Left colon (tissue), 2 donors: ENCODE results near the gene SYT6. TPM values are rescaled to one million over a fixed set of nuclear protein-coding genes. Genes with fewer than 3 reads are reported as not detected.
A peak's percentile ranks its signal among the peaks of the same experiment; 100 is the strongest.
"Not testable (repeated sequence)": the region's sequence is repeated elsewhere in the genome, so short reads cannot be mapped to it uniquely, and the experiment has no call there.

Source experiments
- ATAC-seq: fragments of 200-7000 bp; cut with Tn5 transposase; one replicate; pipeline ENCODE4 v1.9.1; 2020; ENCODE audit warnings: mild to moderate bottlenecking, moderate library complexity
- DNase-seq, 2 donors: peaks; one replicate each; pipeline ENCODE4 v3.0.0-alpha.2; 2020
- intact Hi-C, 2 donors: fragments of 100-400 bp; cut with DNase I in 1 of 2; cut with micrococcal nuclease in 1 of 2; formaldehyde crosslinking; loops; one replicate each; pipeline versions ENCODE4 v1.11.2 to v1.14.0; 2022; cut with DNase I, micrococcal nuclease
- total RNA-seq, 2 donors: library from RNA; stranded (reverse); fragmentation: NEBNext Ultra II Directional; extraction: Animal tissue kit (Norgen Biotek cat#: 25700); gene quantifications; one replicate each; pipeline ENCODE4 v1.2.1, GENCODE V29; 2021
- donor health status: DM: no; HTN: no; CAD: no.
- donor health status: DM: yes; HTN: yes; CAD: no.

The SYT6 gene
- total RNA-seq, 2 donors from 2014 or later, result 0.14 TPM; not detected in 1

DNA sequence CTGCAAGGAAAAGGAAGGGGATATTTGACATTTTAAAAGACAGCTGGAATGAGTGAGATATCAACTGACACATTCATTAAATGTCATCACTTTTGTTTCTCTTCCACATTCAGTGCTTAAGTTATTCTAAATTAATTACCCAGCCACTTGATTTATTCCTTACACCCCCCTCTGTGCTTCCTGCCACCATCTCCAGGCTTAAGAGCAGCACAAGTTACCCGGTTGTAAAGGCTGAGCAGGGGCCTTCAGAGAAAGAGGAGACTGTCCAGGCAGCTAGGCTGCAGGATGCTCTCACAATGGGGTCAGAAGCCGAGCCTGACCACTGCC, 71.4 kb downstream of the SYT6 start:
- DNase-seq (no peak), ATAC-seq (no peak)
- intact Hi-C loops, result no loop called here

DNA sequence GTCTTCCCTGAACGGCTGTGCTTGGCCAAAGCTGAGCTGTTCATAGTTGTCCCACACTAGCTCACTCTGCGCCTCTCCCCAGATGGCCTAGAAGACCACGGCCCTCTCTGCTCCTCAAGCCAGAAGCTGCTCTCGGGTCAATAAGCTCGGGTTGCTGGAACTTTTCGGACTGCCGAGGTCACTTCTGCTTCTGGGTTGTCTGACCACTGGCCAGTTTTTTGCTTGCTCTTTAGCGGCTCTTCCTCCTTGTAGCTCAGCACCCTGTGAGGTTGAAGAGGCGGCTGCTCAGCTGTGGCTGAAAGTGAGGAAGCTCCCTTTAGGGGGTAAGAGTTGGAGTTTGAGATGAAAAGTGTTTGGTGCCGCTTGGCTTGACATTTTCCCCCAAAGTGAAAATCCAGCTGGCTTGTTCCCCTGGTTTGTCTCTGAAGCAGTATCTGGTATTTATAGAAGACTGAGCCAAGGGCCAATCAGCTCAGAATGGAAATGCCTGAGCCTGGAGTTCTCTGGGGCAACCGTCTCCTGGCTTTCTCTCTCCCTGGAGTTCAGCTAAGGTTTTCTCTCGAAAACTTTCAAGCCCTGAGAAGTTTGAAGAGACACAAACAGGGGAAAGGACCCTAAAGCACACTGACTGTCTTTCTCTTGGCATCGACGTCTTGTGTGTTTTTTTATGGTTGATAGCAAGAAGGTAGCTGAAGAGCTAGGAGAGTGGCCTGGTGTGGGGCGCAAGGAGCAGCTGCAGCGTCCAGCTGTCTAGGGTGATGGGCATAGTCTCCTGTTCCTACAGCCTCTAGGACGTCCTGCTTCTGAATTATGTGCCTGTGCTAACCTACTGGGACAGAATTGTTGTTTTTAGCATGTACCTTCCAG, 72.0 kb downstream of the SYT6 start:
- DNase-seq, result peak in 1 of 2 donors; percentile 11
- ATAC-seq, result no peak
- intact Hi-C loops, result no loop called here

DNA sequence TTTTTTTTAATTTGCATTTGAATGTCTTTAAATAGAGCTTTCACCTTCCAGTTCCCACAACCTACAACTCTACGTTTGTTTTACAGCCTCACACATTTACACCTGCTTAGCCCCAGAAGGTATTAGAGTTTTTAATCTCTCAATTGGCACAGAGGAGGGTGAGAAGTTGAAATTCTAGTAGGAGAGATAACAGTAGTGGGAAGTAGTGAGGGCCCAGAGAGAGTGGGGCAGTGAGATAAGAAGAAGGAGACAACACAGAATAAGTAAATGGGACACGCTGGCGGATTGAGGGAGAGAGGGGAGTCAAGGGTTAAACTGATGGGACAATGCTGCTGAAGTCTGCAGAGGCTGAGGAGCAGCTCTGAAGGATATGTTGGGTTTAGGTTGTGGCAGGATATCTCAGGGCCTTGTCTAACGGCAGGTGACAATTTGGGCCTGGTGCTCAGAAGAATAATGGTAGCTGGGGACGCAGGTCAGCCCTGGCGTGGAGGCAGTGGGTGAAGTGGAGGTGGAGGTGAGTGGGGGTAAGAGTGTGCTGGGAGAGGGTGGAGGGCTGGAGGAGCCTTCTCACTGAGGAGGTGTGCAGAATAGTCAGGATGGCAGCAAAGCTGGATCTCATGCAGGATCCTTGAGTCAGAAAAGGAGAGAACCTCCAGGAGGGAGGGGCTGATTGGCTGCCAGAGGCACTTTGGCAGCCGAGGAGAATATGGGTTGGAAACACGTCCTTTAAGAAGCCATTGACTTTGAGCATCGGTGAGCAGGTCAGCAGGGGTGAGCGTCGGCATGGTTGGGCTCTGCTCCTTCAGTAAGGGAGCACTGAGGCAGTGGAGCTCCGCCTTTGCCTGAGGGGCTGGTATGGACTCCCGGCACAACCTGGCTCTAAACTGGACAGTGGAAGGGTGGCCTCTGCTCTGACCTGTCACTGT, 72.9 kb downstream of the SYT6 start:
- intact Hi-C loops, result no loop called here
- ATAC-seq (no peak), DNase-seq (no peak)

DNA sequence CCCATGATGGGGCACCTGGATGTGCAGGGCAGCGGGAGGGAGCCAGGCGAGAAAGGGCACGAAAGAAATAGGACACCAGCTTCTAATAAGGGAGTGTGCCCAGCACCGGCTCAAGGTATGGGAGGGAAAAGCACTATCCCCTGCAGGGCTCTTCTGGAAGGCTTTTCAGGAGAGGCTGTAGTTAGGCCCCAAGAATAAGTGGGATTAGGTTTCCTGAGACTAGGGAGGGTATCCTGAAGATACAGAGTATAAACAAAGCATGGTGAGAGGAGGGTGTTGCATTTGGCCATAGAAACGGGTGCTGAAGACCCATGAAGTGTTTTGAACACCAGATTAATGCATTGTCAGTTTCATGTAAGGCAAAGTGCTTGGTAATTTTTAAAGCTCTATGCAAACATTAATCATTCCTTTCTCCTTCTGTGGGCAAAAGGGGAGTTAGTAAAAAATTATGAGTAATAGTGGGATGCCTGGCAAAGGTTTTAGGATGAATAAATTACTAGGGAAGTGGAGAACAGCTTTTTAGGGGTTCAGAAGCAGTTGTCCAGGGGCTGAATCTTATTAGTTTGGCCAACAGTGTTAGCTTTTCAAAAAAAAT, 74.0 kb downstream of the SYT6 start:
- intact Hi-C loops, result no loop called here
- no peak for ATAC-seq
- DNase-seq, result no peak

DNA sequence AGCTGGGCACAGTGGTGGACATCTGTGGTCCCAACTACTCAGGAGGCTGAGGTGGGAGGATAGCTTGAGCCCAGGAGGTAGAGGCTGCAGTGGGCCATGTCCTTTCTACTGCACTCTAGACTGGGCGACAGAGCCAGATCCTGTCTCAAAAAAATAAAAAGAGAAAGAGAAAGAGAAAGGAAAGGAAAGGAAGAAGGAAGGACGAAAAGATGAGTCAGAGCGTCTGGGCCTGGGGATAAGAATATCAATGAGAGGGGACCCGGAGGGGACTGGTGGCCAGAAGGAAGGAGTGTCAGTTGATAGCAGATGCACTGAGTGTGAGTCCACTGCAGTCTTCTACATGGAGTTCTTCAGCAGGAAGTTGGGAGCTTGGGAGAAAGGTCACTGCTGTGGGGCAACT, 75.6 kb downstream of the SYT6 start:
- intact Hi-C loops, result no loop called here
- DNase-seq (no peak), ATAC-seq (no peak)

DNA sequence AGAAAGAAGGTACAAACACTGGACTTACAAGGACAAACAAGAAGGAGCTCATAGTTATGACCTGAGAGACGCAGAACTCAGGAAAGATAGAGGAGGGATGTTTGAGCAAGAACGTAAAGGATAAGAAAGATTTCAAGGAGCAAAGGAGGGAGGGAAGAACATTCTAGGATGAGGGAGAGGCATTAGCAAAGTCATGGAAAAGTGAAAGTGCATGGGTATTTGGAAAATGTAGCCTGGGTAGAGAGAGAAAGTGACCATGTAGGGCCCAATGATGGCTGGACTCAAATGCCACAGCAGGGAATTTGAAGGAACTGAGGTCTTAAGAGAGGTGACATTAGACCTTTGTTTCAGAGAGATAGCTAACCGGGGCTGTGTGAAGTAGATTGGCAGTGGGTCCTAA, 76.5 kb downstream of the SYT6 start:
- ATAC-seq (no peak), DNase-seq (no peak)

DNA sequence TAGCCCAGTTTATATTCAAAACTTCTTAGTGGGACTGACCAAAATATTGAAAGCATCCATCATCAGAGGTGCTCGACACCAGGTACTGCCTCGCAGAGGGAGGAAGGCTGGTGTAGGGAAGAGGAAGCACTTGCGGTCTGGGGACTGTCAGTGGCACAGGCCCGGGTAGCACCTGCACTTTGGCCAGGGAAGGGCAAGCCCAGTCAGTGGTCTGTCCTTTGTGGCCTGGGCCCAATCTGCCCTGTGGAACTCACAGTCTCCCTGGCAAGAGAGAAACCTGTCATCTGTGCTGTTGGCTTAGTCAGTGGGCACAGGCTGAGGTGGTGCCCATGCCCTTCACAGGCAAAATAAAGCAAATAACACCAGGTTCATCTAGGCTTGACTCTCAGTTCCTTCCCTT, 77.4 kb downstream of the SYT6 start:
- DNase-seq (no peak), ATAC-seq (no peak)
- intact Hi-C loops, result no loop called here

More for the DNA sequence above, 76.5 kb downstream of the SYT6 start:
- intact Hi-C loops, result no loop called here

DNA sequence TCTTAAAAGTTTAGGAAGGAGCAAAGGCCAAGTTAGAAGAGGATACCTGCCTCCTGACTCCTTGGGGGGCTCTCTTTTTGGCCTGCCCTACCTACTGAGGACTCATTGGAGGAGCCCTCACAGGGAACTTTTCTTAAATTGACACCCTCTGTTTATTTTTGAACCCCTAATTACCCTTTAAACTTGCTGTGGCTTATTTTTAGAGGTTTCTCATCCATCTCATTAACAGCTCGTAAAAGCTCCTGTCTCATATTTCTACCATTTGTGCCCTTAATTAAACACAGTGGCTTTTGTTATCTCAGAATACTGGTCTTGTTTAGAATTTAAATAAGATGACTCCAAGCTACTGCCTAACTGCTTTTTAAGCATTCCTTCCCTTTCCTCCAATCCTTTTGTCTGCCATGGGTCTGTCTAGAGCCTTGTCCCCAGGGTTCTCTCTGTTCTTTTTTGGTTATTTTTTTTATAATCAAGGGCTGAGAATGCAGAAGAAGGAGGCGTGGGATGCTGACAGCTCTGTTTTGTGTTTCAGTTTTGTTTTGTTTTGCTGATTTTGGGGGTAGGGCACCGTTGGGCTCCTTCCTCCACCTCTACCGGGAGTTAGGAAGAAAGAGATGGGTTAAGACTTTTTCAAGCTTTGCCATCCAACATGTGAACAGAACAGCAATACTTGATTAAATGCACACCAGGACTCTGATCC, 78.0 kb downstream of the SYT6 start:
- ATAC-seq (no peak), DNase-seq (no peak)
- intact Hi-C loops, result no loop called here

DNA sequence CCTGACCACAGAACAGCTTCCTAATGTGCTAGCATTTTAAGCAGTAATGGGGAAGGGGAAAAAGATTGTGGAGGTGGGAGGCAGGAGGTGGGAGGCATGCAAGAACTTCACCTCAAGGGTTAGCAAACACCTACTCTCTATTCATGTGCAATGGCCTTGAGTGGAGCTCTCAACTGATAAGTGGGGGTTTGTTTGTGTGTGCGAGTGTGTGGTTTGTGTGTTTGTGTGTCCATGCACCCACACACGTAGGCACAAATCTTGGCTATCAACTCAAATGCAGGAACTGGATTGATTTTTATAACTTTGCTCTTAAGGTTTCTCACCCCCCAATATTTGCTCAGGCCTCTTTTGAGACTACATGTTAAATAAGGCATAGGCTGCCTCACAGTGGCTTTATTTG, 78.6 kb downstream of the SYT6 start:
- DNase-seq (no peak), ATAC-seq (no peak)
- intact Hi-C loops, result no loop called here

DNA sequence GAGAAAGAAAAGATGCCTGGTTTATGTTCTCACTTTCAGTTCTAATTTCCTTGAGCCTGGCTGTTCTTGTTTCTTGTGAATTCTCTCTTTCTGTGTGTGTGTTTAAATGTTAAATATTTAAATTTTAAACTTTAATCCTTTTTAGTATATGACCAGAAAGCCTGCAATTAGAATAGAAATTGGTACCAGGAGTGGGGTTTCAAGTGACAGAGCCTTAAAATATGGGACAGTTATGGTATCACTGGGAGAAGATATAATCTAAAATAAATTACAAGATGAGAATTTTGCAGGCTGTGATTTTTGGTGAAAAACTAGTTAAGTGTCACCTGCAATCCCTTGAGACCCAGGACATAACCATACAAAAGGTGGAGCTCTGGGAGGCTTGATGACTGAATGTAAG, 81.4 kb downstream of the SYT6 start:
- intact Hi-C loops, result no loop called here
- no peak for ATAC-seq
- DNase-seq, result no peak

DNA sequence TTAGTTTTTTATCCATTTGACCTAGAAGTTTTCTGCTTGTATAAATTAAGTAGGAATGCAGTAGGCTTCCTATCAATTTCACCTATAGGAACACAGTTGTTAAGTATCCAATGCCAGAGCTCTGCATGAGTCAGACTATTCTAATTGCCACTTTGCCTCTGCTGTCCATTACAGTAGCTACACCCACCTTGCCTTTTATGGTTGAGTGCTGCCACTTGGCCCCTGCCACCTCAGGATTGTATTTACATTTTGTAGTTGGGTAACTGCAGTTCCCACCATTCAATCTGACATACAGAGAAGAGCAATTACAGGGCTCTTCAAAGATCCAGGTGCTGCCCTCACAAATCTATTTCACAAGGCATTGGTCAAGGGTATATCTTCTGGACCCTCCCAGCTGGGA, 83.9 kb downstream of the SYT6 start:
- ATAC-seq, intact Hi-C loops, DNase-seq: not testable (repeated sequence)

DNA sequence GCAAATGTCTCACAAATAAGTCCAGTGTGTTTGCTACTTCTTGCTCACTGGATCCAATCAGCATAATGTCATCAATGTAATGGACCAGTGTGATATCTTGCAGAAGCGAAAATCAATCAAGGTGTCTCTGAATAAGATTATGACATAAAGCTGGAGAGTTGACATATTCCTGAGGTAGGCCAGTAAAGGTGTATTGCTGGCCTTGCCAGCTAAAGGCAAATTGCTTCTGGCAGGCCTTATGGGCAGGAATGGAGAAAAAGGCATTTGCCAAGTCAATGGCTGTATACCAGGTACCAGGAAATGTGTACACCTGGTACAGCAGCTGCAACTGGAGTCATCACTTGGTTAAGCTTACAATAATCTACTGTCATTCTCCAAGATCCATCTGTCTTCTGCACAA, 85.0 kb downstream of the SYT6 start:
- ATAC-seq, intact Hi-C loops, DNase-seq: not testable (repeated sequence)

DNA sequence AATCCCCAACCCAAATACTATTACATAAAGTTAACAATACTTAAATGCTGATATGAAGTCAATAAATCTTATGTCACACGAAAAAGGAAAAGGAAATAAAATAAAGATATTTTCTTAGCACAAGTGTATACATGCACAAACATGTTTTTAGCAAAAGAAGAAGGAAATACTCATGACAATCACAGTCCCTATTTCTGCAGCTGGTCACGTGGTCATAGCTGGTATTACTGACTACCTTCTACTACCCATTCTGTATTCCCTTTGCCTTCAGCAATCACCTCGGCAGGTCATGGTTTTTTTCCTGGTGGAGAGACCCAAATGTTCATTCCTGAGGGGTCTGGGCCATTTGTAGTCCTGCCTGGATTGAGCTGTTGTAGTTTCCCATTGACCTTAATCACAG, 88.0 kb downstream of the SYT6 start:
- ATAC-seq, intact Hi-C loops, DNase-seq: not testable (repeated sequence)

DNA sequence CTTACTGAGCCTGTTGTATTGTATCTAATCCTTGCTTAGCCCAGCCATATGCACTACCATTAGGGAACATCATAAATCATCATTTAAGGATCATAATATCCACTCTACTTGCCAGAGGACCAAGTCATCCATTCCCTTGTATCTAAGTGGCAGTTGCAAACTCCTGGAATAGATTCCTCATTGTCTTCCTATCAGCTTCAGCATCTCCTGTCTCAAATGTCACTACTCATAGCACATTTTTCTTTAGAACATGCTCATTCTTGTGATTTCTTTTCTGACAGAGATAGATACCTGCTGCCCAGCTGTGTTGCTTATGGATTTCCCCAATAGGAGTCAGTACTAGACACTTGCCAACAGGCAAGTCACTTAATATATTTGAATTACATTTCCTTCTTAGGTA, 90.1 kb downstream of the SYT6 start:
- no peak for ATAC-seq
- intact Hi-C loops, result no loop called here

DNA sequence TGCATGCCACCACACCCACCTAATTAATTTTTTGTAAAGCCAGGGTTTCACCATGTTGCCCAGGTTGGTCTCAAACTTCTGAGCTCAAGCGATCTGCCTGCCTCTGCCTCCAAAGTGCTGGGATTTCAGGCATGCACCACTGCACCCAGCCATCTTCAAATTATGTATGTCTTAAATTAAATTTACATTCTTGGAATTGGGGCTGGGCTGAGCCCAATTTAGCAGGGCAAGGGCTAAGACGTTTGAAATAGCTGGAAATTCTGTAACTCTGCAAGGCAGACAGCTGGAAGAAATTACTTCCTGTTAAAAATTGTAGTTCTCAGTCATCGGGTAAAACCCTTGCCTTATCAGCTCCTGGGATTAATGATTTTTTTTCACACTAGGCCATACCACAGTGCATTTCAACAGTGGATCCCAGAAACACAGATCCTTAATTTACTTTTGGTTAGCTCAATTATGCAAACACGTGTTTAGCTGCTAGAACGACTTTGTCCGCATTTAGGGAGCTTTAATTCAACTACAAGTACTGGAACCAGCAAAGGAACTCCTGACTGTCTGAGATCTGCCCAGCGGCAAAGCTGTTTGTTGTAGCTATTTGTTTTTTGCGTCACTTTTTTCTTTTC, 91.1 kb downstream of the SYT6 start:
- no peak for ATAC-seq
- no peak for DNase-seq
- intact Hi-C loops, result no loop called here

More for the DNA sequence above, 90.1 kb downstream of the SYT6 start:
- no peak for DNase-seq

DNA sequence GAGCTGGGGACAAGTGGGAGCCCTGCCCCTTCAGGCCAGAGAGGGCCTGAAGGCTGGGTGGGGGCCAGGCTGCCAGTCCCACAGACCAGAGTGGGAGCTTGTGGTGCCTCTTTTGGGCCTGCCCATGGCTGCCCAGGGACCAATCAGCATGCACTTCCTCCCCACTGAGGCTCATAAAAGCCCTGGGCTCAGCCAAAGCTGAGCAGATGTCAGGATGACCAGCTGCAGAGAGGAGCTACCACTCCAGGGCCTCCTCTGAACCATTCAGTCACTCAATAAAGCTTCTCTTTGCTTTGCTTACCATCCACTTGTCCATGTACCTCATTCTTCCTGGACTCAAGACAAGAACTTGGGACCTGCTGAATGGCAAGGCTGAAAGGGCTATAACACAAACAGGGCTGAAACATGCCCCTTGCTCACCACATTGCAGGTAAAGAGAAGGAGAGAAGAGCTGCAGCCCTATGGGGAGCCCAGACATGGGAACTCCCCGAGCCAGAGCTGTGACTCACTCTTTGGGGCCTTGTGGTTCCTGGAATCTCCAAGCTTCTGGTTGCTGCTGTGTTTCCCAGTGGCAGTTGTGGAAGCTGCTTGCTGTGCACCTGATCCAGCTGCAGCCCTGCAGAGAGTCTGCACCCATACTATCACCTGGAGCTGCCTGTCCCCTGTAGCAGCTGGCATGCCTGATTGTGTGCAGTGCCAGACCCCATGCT, 92.4 kb downstream of the SYT6 start:
- ATAC-seq (no peak), DNase-seq (no peak)
- intact Hi-C loops, result no loop called here

DNA sequence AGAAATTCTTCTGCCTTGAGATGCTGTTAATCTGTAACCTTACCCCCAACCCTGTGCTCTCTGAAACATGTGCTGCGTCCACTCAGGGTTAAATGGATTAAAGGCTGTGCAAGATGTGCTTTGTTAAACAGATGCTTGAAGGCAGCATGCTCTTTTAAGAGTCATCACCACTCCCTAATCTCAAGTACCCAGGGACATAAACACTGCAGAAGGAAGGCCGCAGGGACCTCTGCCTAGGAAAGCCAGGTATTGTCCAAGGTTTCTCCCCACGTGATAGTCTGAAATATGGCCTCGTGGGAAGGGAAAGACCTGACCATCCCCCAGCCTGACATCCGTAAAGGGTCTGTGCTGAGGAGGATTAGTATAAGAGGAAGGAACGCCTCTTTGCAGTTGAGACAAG, 95.4 kb downstream of the SYT6 start:
- DNase-seq, ATAC-seq, intact Hi-C loops: not testable (repeated sequence)

DNA sequence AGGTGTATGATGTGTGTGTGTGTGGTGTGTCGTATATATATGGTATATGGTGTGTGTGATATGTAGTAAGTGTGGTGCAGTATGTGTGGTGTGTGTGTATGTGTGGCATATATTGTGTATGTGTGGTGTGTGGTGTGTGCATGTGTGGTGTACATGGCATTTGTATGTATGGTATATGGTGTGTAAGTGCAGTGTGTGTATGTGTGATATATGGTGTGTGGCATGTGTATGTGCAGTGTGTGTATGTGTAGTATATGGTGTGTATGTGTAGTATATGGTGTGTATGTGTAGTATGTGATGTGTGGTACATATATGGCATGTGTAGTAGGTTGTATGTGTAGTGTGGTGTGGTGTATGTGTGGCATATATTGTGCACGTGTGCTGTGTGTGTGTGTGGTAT, 99.5 kb downstream of the SYT6 start:
- intact Hi-C loops, result no loop called here
- ATAC-seq (no peak), DNase-seq (no peak)
